B cell (primary cell): ENCODE data around the gene RAB41. TPM values are rescaled to one million over a fixed set of nuclear protein-coding genes. Genes with fewer than 3 reads are reported as not detected.

ENCODE experiments used
- ATAC-seq: fragments of 200-7000 bp; cut with Tn5 transposase; one replicate; pipeline ENCODE4 v1.10.0; 2021; ENCODE audit warnings: low read depth, mild to moderate bottlenecking, moderate number of reproducible peaks, moderate library complexity
- CTCF ChIA-PET: fragments of 350-600 bp; sonication (Branson Sonifier 250); formaldehyde crosslinking; loops from one replicate; lab custom pipeline; 2021; ENCODE audit warnings: antibody characterized with exemption, inconsistent platforms; lab: Charles Lee
- POLR2A ChIA-PET: fragments of 350-600 bp; sonication (Branson Sonifier 250); formaldehyde crosslinking; loops from one replicate; lab custom pipeline; 2021; ENCODE audit warnings: antibody characterized with exemption; lab: Charles Lee
- DNase-seq: peaks from one replicate; pipeline ENCODE4 v3.0.0; 2013
- H2AFZ ChIP-seq: 2 replicates; pipeline ENCODE4 v1.6.1; 2012; ENCODE audit warnings: mild to moderate bottlenecking, low read depth, low read length; ENCODE audit not compliant: insufficient read depth, poor library complexity, severe bottlenecking
- H3K27ac ChIP-seq, 2 donors: 1 replicate in 1 of 2; 2 replicates in 1 of 2; pipeline ENCODE4 v1.5.1; 2012 to 2013; ENCODE audit warnings: low read length in 2 of 2, mild to moderate bottlenecking in 2 of 2, moderate library complexity in 1 of 2
- H3K27me3 ChIP-seq, 4 experiments: fragments of 200-600 bp in 1 of 4; sonication (generic) in 1 of 4; replicated peaks in 1 of 4; 1 replicate in 2 of 4; 2 replicates in 2 of 4; pipeline versions ENCODE4 v1.6.1 to v1.7.0; 2013 to 2016; ENCODE audit warnings: low read length in 3 of 4, mild to moderate bottlenecking in 2 of 4, mixed read lengths in 1 of 4, moderate library complexity in 1 of 4; ENCODE audit not compliant: insufficient read depth in 4 of 4, control insufficient read depth in 3 of 4; ENCODE audit errors: control extremely low read depth in 1 of 4
- H3K36me3 ChIP-seq, 2 experiments: replicated peaks in 1 of 2; 1 replicate in 1 of 2; 2 replicates in 1 of 2; pipeline versions ENCODE4 v1.6.1 to v1.7.1; 2013; ENCODE audit warnings: low read length in 1 of 2; ENCODE audit not compliant: insufficient read depth in 2 of 2, control insufficient read depth in 1 of 2; ENCODE audit errors: control extremely low read depth in 1 of 2, extremely low read depth in 1 of 2
- H3K4me1 ChIP-seq, 2 donors: fragments of 200-600 bp in 1 of 2; sonication (generic) in 1 of 2; 1 replicate in 1 of 2; 2 replicates in 1 of 2; pipeline versions ENCODE4 v1.5.1 to v1.6.1; 2013 to 2017; ENCODE audit warnings: low read length in 2 of 2; ENCODE audit not compliant: control insufficient read depth in 2 of 2, insufficient read depth in 2 of 2
- H3K4me2 ChIP-seq: replicated peaks from 2 replicates; pipeline ENCODE3; 2012; ENCODE audit warnings: mild to moderate bottlenecking, low read depth, low read length; ENCODE audit not compliant: poor library complexity, severe bottlenecking
- H3K4me3 ChIP-seq, 5 experiments: fragments of 200-600 bp in 1 of 5; sonication (generic) in 1 of 5; 1 replicate in 3 of 5; 2 replicates in 2 of 5; pipeline versions ENCODE4 v1.5.1 to v1.7.0; 2011 to 2016; ENCODE audit warnings: low read length in 4 of 5, mild to moderate bottlenecking in 4 of 5, low read depth in 2 of 5, control low read depth in 1 of 5, moderate library complexity in 1 of 5; ENCODE audit not compliant: insufficient read depth in 1 of 5; ENCODE audit errors: control extremely low read depth in 1 of 5, extremely low read depth in 1 of 5
- H3K79me2 ChIP-seq: fragments of 200-600 bp; sonication (generic); one replicate; pipeline ENCODE4 v1.6.0; 2016; ENCODE audit warnings: low read length; ENCODE audit not compliant: control insufficient read depth, insufficient read depth
- H3K9ac ChIP-seq: fragments of 200-600 bp; sonication (generic); 2 replicates; pipeline ENCODE4 v1.6.1; 2017; ENCODE audit warnings: mild to moderate bottlenecking, low read length, moderate library complexity
- H3K9me3 ChIP-seq, 3 donors: one replicate each; pipeline versions ENCODE4 v1.6.1 to v1.7.1; 2013; ENCODE audit warnings: low read length in 2 of 3; ENCODE audit not compliant: control insufficient read depth in 2 of 3, insufficient read depth in 1 of 3; ENCODE audit errors: control extremely low read depth in 1 of 3
- H4K20me1 ChIP-seq: 2 replicates; pipeline ENCODE4 v1.6.0; 2012; ENCODE audit warnings: mild to moderate bottlenecking, low read length; ENCODE audit not compliant: insufficient read depth, control insufficient read depth, poor library complexity, severe bottlenecking
- H3K27ac Mint-ChIP-seq: one replicate; pipeline ENCODE4 v1.8.0; 2021; ENCODE audit warnings: mixed read lengths
- H3K27me3 Mint-ChIP-seq: one replicate; pipeline ENCODE4 v1.8.0; 2021; ENCODE audit warnings: mixed read lengths
- H3K4me1 Mint-ChIP-seq: one replicate; pipeline ENCODE4 v1.8.0; 2021; ENCODE audit warnings: mixed read lengths
- H3K4me3 Mint-ChIP-seq: one replicate; pipeline ENCODE4 v1.8.0; 2021; ENCODE audit warnings: mixed read lengths
- H3K9me3 Mint-ChIP-seq: one replicate; pipeline ENCODE4 v1.8.0; 2022; ENCODE audit warnings: mixed read lengths; ENCODE audit not compliant: insufficient read depth
- CTCF ChIP-seq: fragments of 200-600 bp; IDR thresholded peaks from one replicate; pipeline ENCODE4 v1.8.0; 2022; ENCODE audit warnings: antibody characterized with exemption, mild to moderate bottlenecking
- EZH2 ChIP-seq: IDR thresholded peaks from 2 replicates; pipeline ENCODE4 v1.6.1; 2012; ENCODE audit warnings: borderline replicate concordance, low read depth, mild to moderate bottlenecking, moderate library complexity, low read length; ENCODE audit not compliant: insufficient read depth, poor library complexity, severe bottlenecking
- WGBS: methylation state at CpG from one replicate; pipeline ENCODE4 v1.1.5; 2013; ENCODE audit warnings: missing lambda C conversion rate; ENCODE audit not compliant: insufficient coverage; 5-methylcytosine and 5-hydroxymethylcytosine counted together
- intact Hi-C: fragments of 100-400 bp; cut with micrococcal nuclease; formaldehyde crosslinking; loops from one replicate; pipeline ENCODE4 v1.10.0; 2022
- polyA plus RNA-seq: library from polyadenylated mRNA; depleted of rRNA; stranded (reverse); fragments of >200 nt; gene quantifications from 2 replicates; pipeline ENCODE4 v1.2.3, GENCODE V29; 2012
- total RNA-seq, 2 donors: library from RNA; stranded (reverse); fragments of 120-200 nt in 1 of 2; gene quantifications; 1 replicate in 1 of 2; 2 replicates in 1 of 2; pipeline versions ENCODE4 v1.2.3 to v1.2.4, GENCODE V29; 2013 to 2022

RAB41 gene
- total and polyA plus RNA-seq, 2 donors (not counting 1 experiment from before 2014, with no cell fraction given) = not detected

- no peak overlapping the region for H3K4me3 ChIP-seq
- H3K4me1 Mint-ChIP-seq = no peaks in the 10 kb centered on the region
- no peak overlapping the region for H3K9ac ChIP-seq
- ATAC-seq (no peak), DNase-seq (no peak)
- ChIA-PET CTCF (no interaction called here), POLR2A (no interaction called here)
- WGBS = no CpG with 5 or more reads among the region's 6 CpGs
- no peak overlapping the region for H3K4me2 ChIP-seq
- no peak overlapping the region for H3K27ac Mint-ChIP-seq
- no peaks in the 10 kb centered on the region for H3K27me3 Mint-ChIP-seq
- no peak overlapping the region for H3K4me3 Mint-ChIP-seq
- H4K20me1 ChIP-seq = no peaks in the 10 kb centered on the region
- TF ChIP-seq EZH2 = no peak
- TF ChIP-seq CTCF = no peak
- H3K9me3 ChIP-seq = no peaks in the 10 kb centered on the region
- H3K27ac ChIP-seq = no peak overlapping the region
- H3K4me1 ChIP-seq = no peaks in the 10 kb centered on the region
- intact Hi-C loops = no loop called here
- H3K79me2 ChIP-seq = no peaks in the 10 kb centered on the region
- no peaks in the 10 kb centered on the region for H3K27me3 ChIP-seq
- H3K9me3 Mint-ChIP-seq = no peaks in the 10 kb centered on the region
- no peaks in the 10 kb centered on the region for H3K36me3 ChIP-seq
- no peak overlapping the region for H2AFZ ChIP-seq
These were observed 37.1 kb upstream of the RAB41 start for GRCh38 chrX:70244881-70245280.

GRCh38 chrX:70247252-70247651, 34.7 kb upstream of the RAB41 start:
- Histone ChIP-seq H2AFZ (no peak overlapping the region), H3K79me2 (no peaks in the 10 kb centered on the region), H3K27ac (no peak overlapping the region), H3K9ac (no peak overlapping the region), H3K36me3 (no peaks in the 10 kb centered on the region), H3K4me3 (no peak overlapping the region), H4K20me1 (no peaks in the 10 kb centered on the region), H3K4me2 (no peak overlapping the region), H3K27me3 (no peaks in the 10 kb centered on the region), H3K9me3 (no peaks in the 10 kb centered on the region), H3K4me1 (no peaks in the 10 kb centered on the region)
- POLR2A ChIA-PET = no interaction called here
- Mint-ChIP-seq H3K9me3 (no peaks in the 10 kb centered on the region), H3K4me1 (no peaks in the 10 kb centered on the region), H3K4me3 (no peak overlapping the region), H3K27me3 (no peaks in the 10 kb centered on the region), H3K27ac (no peak overlapping the region)
- WGBS = no CpG with 5 or more reads among the region's 2 CpGs
- TF ChIP-seq CTCF (no peak), EZH2 (no peak)
- CTCF ChIA-PET = no interaction called here
- DNase-seq (no peak), ATAC-seq (no peak)
- intact Hi-C loops = no loop called here
